K562 (cell line): ENCODE measurements around the gene KRTAP2-2.

Experiments used
- DMBX1 ChIP-seq: fragments of 250-450 bp; sonication (Bioruptor Pico); IDR thresholded peaks from 2 replicates; pipeline ENCODE4 v1.8.0; 2022; ENCODE audit warnings: inconsistent platforms, mild to moderate bottlenecking, moderate library complexity, borderline replicate concordance
- MNT ChIP-seq, 2 experiments: fragments of 450-650 bp; conservative IDR thresholded peaks; 2 replicates each; pipeline ENCODE4 v1.6.1; 2017; ENCODE audit warnings: mild to moderate bottlenecking in 2 of 2, moderate library complexity in 2 of 2
- RAD21 ChIP-seq, 2 experiments: fragments of 250-450 bp in 1 of 2; fragments of 450-650 bp in 1 of 2; sonication (Bioruptor Pico) in 1 of 2; formaldehyde crosslinking in 1 of 2; IDR thresholded peaks in 1 of 2; conservative IDR thresholded peaks in 1 of 2; 2 replicates each; pipeline versions ENCODE4 v1.4.0 to v1.8.0; 2020 to 2022; ENCODE audit warnings: mild to moderate bottlenecking in 2 of 2, moderate library complexity in 1 of 2
- REST ChIP-seq, 2 experiments: fragments of 450-650 bp; formaldehyde crosslinking in 1 of 2; IDR thresholded peaks; 2 replicates each; pipeline versions ENCODE4 v1.4.0 to v1.6.1; 2014 to 2020; ENCODE audit warnings: mild to moderate bottlenecking in 2 of 2, borderline replicate concordance in 1 of 2, low read depth in 1 of 2
- SMARCC2 ChIP-seq: fragments of 450-650 bp; IDR thresholded peaks from 2 replicates; pipeline ENCODE4 v1.6.1; 2017; ENCODE audit warnings: antibody characterized with exemption, moderate library complexity, mild to moderate bottlenecking, low read depth
- SNIP1 ChIP-seq: fragments of 450-650 bp; IDR thresholded peaks from 2 replicates; pipeline ENCODE4 v1.7.1; 2017; ENCODE audit warnings: low read depth, mild to moderate bottlenecking
- STAT5B ChIP-seq: fragments of 250-450 bp; sonication (Bioruptor Pico); IDR thresholded peaks from 2 replicates; pipeline ENCODE4 v1.8.0; 2021; ENCODE audit warnings: mild to moderate bottlenecking, inconsistent platforms
- TGIF2 ChIP-seq: sonication (generic); formaldehyde crosslinking; IDR thresholded peaks from 2 replicates; pipeline ENCODE4 v1.8.1; 2022; ENCODE audit warnings: mild to moderate bottlenecking, missing genetic modification reagents, moderate library complexity
- THAP7 ChIP-seq: fragments of 250-450 bp; sonication (Bioruptor Pico); IDR thresholded peaks from 2 replicates; pipeline ENCODE4 v1.5.0; 2021
- ZBTB43 ChIP-seq: sonication (generic); formaldehyde crosslinking; IDR thresholded peaks from 2 replicates; pipeline ENCODE4 v1.8.0; 2023; ENCODE audit warnings: mild to moderate bottlenecking, missing genetic modification reagents
- ZNF318 ChIP-seq, 2 experiments: fragments of 450-650 bp; IDR thresholded peaks; 2 replicates each; pipeline ENCODE4 v1.6.1; 2016; ENCODE audit warnings: mild to moderate bottlenecking in 2 of 2, borderline replicate concordance in 1 of 2, low read depth in 1 of 2, moderate library complexity in 1 of 2

- TF ChIP-seq ZBTB43 (CRISPR knock-in tag) (no peak), THAP7 (no peak), ZNF318 (IDR thresholded peaks at IDR 0.05; ENCODE audit: borderline replicate concordance in 1 of 2, low read depth in 1 of 2) (no peak), REST (IDR thresholded peaks at IDR 0.05; ENCODE audit: borderline replicate concordance) (no peak), REST (CRISPR knock-in tag; IDR thresholded peaks at IDR 0.05; ENCODE audit: low read depth) (no peak), DMBX1 (no peak), MNT (conservative IDR thresholded peaks at IDR 0.05) (no peak), TGIF2 (CRISPR knock-in tag) (no peak), SNIP1 (no peak), RAD21 (CRISPR knock-in tag; conservative IDR thresholded peaks at IDR 0.05 in 1 of 2, IDR thresholded peaks at IDR 0.05 in 1 of 2) (no peak), SMARCC2 (no peak), STAT5B (CRISPR knock-in tag) (no peak)
Measured at GRCh38 chr17:41012326-41013120, 42.5 kb downstream of the KRTAP2-2 start.
